Glomerular endothelial cell (primary cell): ENCODE measurements around the gene SEBOX. TPM values are rescaled to one million over a fixed set of nuclear protein-coding genes. Genes with fewer than 3 reads are reported as not detected.
"Not testable (repeated sequence)": the region's sequence is repeated elsewhere in the genome, so short reads cannot be mapped to it uniquely, and the experiment has no call there.

Experiments used
- DNase-seq: peaks from one replicate; pipeline ENCODE4 v3.0.0-alpha.2; 2011; ENCODE audit warnings: low read depth, low spot score; ENCODE audit errors: extremely low read depth
- total RNA-seq: library from RNA; depleted of rRNA; stranded (reverse); fragments of >200 nt; gene quantifications from 2 replicates; pipeline ENCODE4 v1.2.3, GENCODE V29; 2015

Gene SEBOX
- total RNA-seq, 1 donor from 2014 or later, result not detected

GRCh38 chr17:28342313-28342712 is 22.7 kb downstream of the SEBOX start:
- DNase-seq, result no peak

- no peak for DNase-seq
These were observed 23.5 kb downstream of the SEBOX start for GRCh38 chr17:28341516-28341915.

- DNase-seq, result no peak
These were observed 24.6 kb downstream of the SEBOX start for GRCh38 chr17:28340374-28340773.

- no peak for DNase-seq
These were observed 25.6 kb downstream of the SEBOX start for GRCh38 chr17:28339431-28339830.

- DNase-seq, result not testable (repeated sequence)
These were observed 26.2 kb downstream of the SEBOX start for GRCh38 chr17:28338769-28339212.

GRCh38 chr17:28338056-28338768 is 26.8 kb downstream of the SEBOX start:
- peak; percentile 54 for DNase-seq

GRCh38 chr17:28335959-28336871 is 28.8 kb downstream of the SEBOX start:
- DNase-seq, result peak; percentile 79

GRCh38 chr17:28335201-28335958 is 29.6 kb downstream of the SEBOX start, which contains the start of the genes IFT20 and TNFAIP1:
IFT20 (minus strand) TSS chr17:28335472; CDS start chr17:28331985, 3,487 bp downstream.
TNFAIP1 (plus strand) TSS chr17:28335761; CDS start chr17:28339522, 3,761 bp downstream.
- peak; percentile 96 for DNase-seq

GRCh38 chr17:28334666-28335200 is 30.3 kb downstream of the SEBOX start:
- no peak for DNase-seq

GRCh38 chr17:28334171-28334570 is 30.8 kb downstream of the SEBOX start:
- DNase-seq, result no peak

- DNase-seq, result no peak
These were observed 31.8 kb downstream of the SEBOX start for GRCh38 chr17:28333083-28333746.

GRCh38 chr17:28331891-28332420 is 33.0 kb downstream of the SEBOX start:
- no peak for DNase-seq

GRCh38 chr17:28330671-28331070 is 34.3 kb downstream of the SEBOX start:
- DNase-seq, result no peak

GRCh38 chr17:28328325-28328724 is 36.7 kb downstream of the SEBOX start:
- no peak for DNase-seq

GRCh38 chr17:28327709-28328108 is 37.3 kb downstream of the SEBOX start:
- no peak for DNase-seq

- no peak for DNase-seq
These were observed 37.9 kb downstream of the SEBOX start for GRCh38 chr17:28327031-28327607.

- no peak for DNase-seq
These were observed 38.9 kb downstream of the SEBOX start for GRCh38 chr17:28326114-28326513.

GRCh38 chr17:28325211-28325610 is 39.8 kb downstream of the SEBOX start:
- DNase-seq, result no peak

- no peak for DNase-seq
These were observed 40.2 kb downstream of the SEBOX start for GRCh38 chr17:28324781-28325180.
